MCF 10A (cell line): ENCODE data around the gene PTRH2. TPM values are rescaled to one million over a fixed set of nuclear protein-coding genes. Genes with fewer than 3 reads are reported as not detected.
"Not testable (repeated sequence)": the region's sequence is repeated elsewhere in the genome, so short reads cannot be mapped to it uniquely, and the experiment has no call there.

ENCODE experiments used
- BruUV-seq: library from RNA; stranded (reverse); fragments of 400-500 nt; replicated peaks from 2 replicates; lab custom pipeline; 2021; lab: Mats Ljungman, UMichigan
- CTCF ChIA-PET: fragments of 300-600 bp; sonication (Branson Sonifier 250); formaldehyde crosslinking; extraction: SDS; loops from one replicate; lab custom pipeline; 2021; ENCODE audit warnings: antibody characterized with exemption, inconsistent platforms; lab: Yijun Ruan, JAX
- POLR2A ChIA-PET: fragments of 300-600, 350-650 bp; sonication (Branson Sonifier 250); formaldehyde crosslinking; extraction: SDS; loops from one replicate; lab custom pipeline; 2020; ENCODE audit warnings: antibody characterized with exemption, inconsistent platforms; lab: Yijun Ruan, JAX
- DNase-seq: peaks from one replicate; pipeline ENCODE4 v3.0.0-alpha.2; 2018; ENCODE audit not compliant: unreplicated experiment
- H3K27ac Mint-ChIP-seq: one replicate; pipeline ENCODE4 v1.8.0; 2022; ENCODE audit warnings: mild to moderate bottlenecking, low read depth, mixed read lengths; ENCODE audit not compliant: unreplicated experiment
- H3K27me3 Mint-ChIP-seq: one replicate; pipeline ENCODE4 v1.8.0; 2022; ENCODE audit warnings: mixed read lengths; ENCODE audit not compliant: insufficient read depth, unreplicated experiment
- H3K36me3 Mint-ChIP-seq: one replicate; pipeline ENCODE4 v1.8.0; 2022; ENCODE audit warnings: mild to moderate bottlenecking, moderate library complexity, mixed read lengths; ENCODE audit not compliant: insufficient read depth, unreplicated experiment
- H3K4me1 Mint-ChIP-seq: one replicate; pipeline ENCODE4 v1.8.0; 2022; ENCODE audit warnings: mixed read lengths; ENCODE audit not compliant: insufficient read depth, unreplicated experiment
- H3K4me3 Mint-ChIP-seq: one replicate; pipeline ENCODE4 v1.8.0; 2022; ENCODE audit warnings: mild to moderate bottlenecking, moderate library complexity, mixed read lengths; ENCODE audit not compliant: unreplicated experiment
- H3K9me3 Mint-ChIP-seq: one replicate; pipeline ENCODE4 v1.8.0; 2022; ENCODE audit warnings: mixed read lengths; ENCODE audit not compliant: unreplicated experiment
- intact Hi-C: fragments of 100-400 bp; cut with micrococcal nuclease; formaldehyde crosslinking; loops from 2 replicates; pipeline ENCODE4 v1.14.1; 2022
- total RNA-seq: library from RNA; stranded (reverse); gene quantifications from 2 replicates; pipeline ENCODE4 v1.2.3, GENCODE V29; 2022
- TF ChIP-seq, protein P1 (sequence below): fragments of 200-600 bp; IDR thresholded peaks from one replicate; pipeline ENCODE4 v1.8.0; 2022; ENCODE audit warnings: antibody characterized with exemption, mild to moderate bottlenecking; ENCODE audit not compliant: unreplicated experiment

The PTRH2 gene
- total RNA-seq, 1 experiment from 2014 or later, result 51.7 TPM

- Mint-ChIP-seq H3K4me3 (no peak overlapping the region), H3K9me3 (no peaks in the 10 kb centered on the region), H3K27ac (no peak overlapping the region), H3K27me3 (no peaks in the 10 kb centered on the region), H3K36me3 (peaks cover 97% of the 10 kb centered on the region), H3K4me1 (no peaks in the 10 kb centered on the region)
- TF ChIP-seq, protein P1, sequence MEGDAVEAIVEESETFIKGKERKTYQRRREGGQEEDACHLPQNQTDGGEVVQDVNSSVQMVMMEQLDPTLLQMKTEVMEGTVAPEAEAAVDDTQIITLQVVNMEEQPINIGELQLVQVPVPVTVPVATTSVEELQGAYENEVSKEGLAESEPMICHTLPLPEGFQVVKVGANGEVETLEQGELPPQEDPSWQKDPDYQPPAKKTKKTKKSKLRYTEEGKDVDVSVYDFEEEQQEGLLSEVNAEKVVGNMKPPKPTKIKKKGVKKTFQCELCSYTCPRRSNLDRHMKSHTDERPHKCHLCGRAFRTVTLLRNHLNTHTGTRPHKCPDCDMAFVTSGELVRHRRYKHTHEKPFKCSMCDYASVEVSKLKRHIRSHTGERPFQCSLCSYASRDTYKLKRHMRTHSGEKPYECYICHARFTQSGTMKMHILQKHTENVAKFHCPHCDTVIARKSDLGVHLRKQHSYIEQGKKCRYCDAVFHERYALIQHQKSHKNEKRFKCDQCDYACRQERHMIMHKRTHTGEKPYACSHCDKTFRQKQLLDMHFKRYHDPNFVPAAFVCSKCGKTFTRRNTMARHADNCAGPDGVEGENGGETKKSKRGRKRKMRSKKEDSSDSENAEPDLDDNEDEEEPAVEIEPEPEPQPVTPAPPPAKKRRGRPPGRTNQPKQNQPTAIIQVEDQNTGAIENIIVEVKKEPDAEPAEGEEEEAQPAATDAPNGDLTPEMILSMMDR, result no peak
- CTCF ChIA-PET, result no interaction called here
- POLR2A ChIA-PET, result interaction anchor here (0.7 to 1.2 kb wide), 2 partner anchors 8 to 179 kb away, joined by 3 read pairs; no protein-coding TSS in a partner anchor
- BruUV-seq, result no TSS peak
- intact Hi-C loops, result no loop called here
- DNase-seq, result peak; percentile 37
Observed at GRCh38 chr17:59666235-59666634, 41.0 kb downstream of the PTRH2 start.

GRCh38 chr17:59656624-59657023 is 50.6 kb downstream of the PTRH2 start:
- H3K27me3 Mint-ChIP-seq, H3K4me1 Mint-ChIP-seq, H3K9me3 Mint-ChIP-seq, intact Hi-C loops, BruUV-seq, H3K4me3 Mint-ChIP-seq: not testable (repeated sequence)
- Mint-ChIP-seq H3K36me3 (peaks cover 97% of the 10 kb centered on the region), H3K27ac (peak overlapping the region; percentile 31)
- ChIA-PET CTCF (interaction anchor here (0.6 kb wide), 1 partner anchor 112 kb away, joined by 6 read pairs; no protein-coding TSS in a partner anchor), POLR2A (interaction anchor here (0.7 to 3.2 kb wide), 6 partner anchors 13 to 91 kb away, joined by 3 to 18 read pairs (median 3); partner anchors contain the start of genes CLTC and DHX40)
- peak; percentile 75 for DNase-seq

- H3K4me3 Mint-ChIP-seq, result no peak overlapping the region
- peaks cover 96% of the 10 kb centered on the region for H3K36me3 Mint-ChIP-seq
- POLR2A ChIA-PET, result interaction anchor here (0.6 to 1.2 kb wide), 5 partner anchors 9 to 56 kb away, joined by 3 read pairs; partner anchors contain the start of genes PTRH2 and VMP1
- intact Hi-C loops, result no loop called here
- TF ChIP-seq, protein P1, result no peak
- peak; percentile 11 for DNase-seq
- CTCF ChIA-PET, result interaction anchor here (0.8 kb wide), 1 partner anchor 335 kb away, joined by 3 read pairs; no protein-coding TSS in a partner anchor
- H3K27ac Mint-ChIP-seq, result no peak overlapping the region
- no peaks in the 10 kb centered on the region for H3K9me3 Mint-ChIP-seq
- BruUV-seq, result no TSS peak
- peaks cover 6% of the 10 kb centered on the region for H3K4me1 Mint-ChIP-seq
- no peaks in the 10 kb centered on the region for H3K27me3 Mint-ChIP-seq
Observed at GRCh38 chr17:59652119-59652518, 55.1 kb downstream of the PTRH2 start.

GRCh38 chr17:59651346-59651745 is 55.9 kb downstream of the PTRH2 start:
- ChIA-PET CTCF (interaction anchor here (0.8 kb wide), 1 partner anchor 335 kb away, joined by 3 read pairs; no protein-coding TSS in a partner anchor), POLR2A (interaction anchor here (0.7 to 1.2 kb wide), 4 partner anchors 10 to 51 kb away, joined by 3 read pairs; no protein-coding TSS in a partner anchor)
- no TSS peak for BruUV-seq
- intact Hi-C loops, result no loop called here
- Mint-ChIP-seq H3K27me3 (no peaks in the 10 kb centered on the region), H3K27ac (no peak overlapping the region), H3K36me3 (peaks cover 96% of the 10 kb centered on the region), H3K4me1 (peaks cover 6% of the 10 kb centered on the region), H3K9me3 (no peaks in the 10 kb centered on the region), H3K4me3 (no peak overlapping the region)
- DNase-seq, result no peak
- TF ChIP-seq, protein P1, result no peak
